Kidney capillary endothelial cell (primary cell): ENCODE results near the gene MED23.
"Not testable (repeated sequence)": the region's sequence is repeated elsewhere in the genome, so short reads cannot be mapped to it uniquely, and the experiment has no call there.

ENCODE experiments used
- DNase-seq: peaks from one replicate; pipeline ENCODE4 v3.0.0-alpha.2; 2018; ENCODE audit warnings: low spot score

MED23 gene

GRCh38 chr6:131572686-131573415 is 55.2 kb downstream of the MED23 start, which contains the start of gene ARG1:
Gene ARG1, plus strand, starts transcription at chr6:131573226. Its CDS starts 57 bp downstream, at chr6:131573283.
- no peak for DNase-seq

- DNase-seq = no peak
These were observed 59.3 kb downstream of the MED23 start for GRCh38 chr6:131568726-131569125.

GRCh38 chr6:131565056-131565455 is 63.0 kb downstream of the MED23 start:
- no peak for DNase-seq

GRCh38 chr6:131561925-131562707 is 65.9 kb downstream of the MED23 start:
- no peak for DNase-seq

GRCh38 chr6:131558922-131559321 is 69.1 kb downstream of the MED23 start:
- DNase-seq = no peak

- DNase-seq = no peak
These were observed 72.0 kb downstream of the MED23 start for GRCh38 chr6:131555992-131556391.

GRCh38 chr6:131552572-131552971 is 75.5 kb downstream of the MED23 start:
- no peak for DNase-seq

- no peak for DNase-seq
These were observed 76.1 kb downstream of the MED23 start for GRCh38 chr6:131551902-131552301.

GRCh38 chr6:131549811-131550210 is 78.2 kb downstream of the MED23 start:
- no peak for DNase-seq

GRCh38 chr6:131548441-131548840 is 79.6 kb downstream of the MED23 start:
- no peak for DNase-seq

- DNase-seq = no peak
These were observed 80.6 kb downstream of the MED23 start for GRCh38 chr6:131547488-131547887.

GRCh38 chr6:131545317-131545716 is 82.7 kb downstream of the MED23 start:
- no peak for DNase-seq

GRCh38 chr6:131538615-131539014 is 89.4 kb downstream of the MED23 start:
- DNase-seq = not testable (repeated sequence)

- no peak for DNase-seq
These were observed 95.4 kb downstream of the MED23 start for GRCh38 chr6:131532580-131533039.

GRCh38 chr6:131531681-131532080 is 96.4 kb downstream of the MED23 start:
- not testable (repeated sequence) for DNase-seq

GRCh38 chr6:131530936-131531335 is 97.1 kb downstream of the MED23 start:
- not testable (repeated sequence) for DNase-seq

- DNase-seq = no peak
These were observed 103.2 kb downstream of the MED23 start for GRCh38 chr6:131524695-131525336.

GRCh38 chr6:131523988-131524673 is 103.9 kb downstream of the MED23 start:
- no peak for DNase-seq
